ENCODE results near the gene PDK2.

Gene PDK2

DNA sequence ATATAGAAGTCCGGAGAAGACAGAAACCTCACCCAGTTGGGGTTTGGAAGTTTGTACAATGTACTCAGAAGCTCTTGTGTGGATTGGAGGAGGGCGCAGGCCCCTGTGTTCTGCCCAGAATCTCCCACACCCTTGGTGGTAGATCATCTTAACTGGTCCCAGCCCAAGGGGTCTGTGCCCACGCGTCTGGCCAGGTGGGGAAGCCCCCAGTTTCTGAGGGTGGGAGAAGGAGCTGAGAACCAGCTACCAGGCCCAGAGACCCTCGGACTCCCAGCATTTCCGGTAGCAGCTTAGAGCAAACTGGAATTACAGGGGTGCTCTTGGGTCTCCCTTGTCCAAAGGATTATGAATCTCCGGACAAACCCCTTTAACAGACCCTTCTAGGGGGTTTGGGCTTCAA, 57.6 kb downstream of the PDK2 start:
- no peak for DNase-seq

- DNase-seq = no peak
These were observed 58.8 kb downstream of the PDK2 start for GRCh38 chr17:50153650-50154575.

GRCh38 chr17:50154604-50155003, 59.5 kb downstream of the PDK2 start:
- DNase-seq = no peak

- DNase-seq = no peak
These were observed 60.1 kb downstream of the PDK2 start for GRCh38 chr17:50155115-50155819.

DNA sequence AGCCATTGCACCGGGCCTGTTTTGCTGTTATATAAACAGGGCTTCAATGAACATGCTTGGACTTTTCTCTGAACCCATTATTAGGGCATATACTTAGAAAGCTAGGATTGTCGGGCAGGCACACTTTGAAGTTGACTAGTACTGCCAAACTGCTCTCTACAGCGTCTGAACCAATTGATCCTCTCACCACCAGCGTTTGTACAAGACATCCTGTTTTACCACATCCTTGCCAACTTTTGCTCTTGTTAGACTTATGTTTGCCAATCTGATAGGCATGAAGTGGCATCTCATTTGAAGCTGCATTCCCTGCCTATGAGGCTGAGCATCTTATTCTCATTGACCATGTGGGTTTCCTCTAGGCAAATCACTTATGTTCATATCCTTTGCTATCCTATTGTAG, 62.7 kb downstream of the PDK2 start:
- no peak for DNase-seq

DNA sequence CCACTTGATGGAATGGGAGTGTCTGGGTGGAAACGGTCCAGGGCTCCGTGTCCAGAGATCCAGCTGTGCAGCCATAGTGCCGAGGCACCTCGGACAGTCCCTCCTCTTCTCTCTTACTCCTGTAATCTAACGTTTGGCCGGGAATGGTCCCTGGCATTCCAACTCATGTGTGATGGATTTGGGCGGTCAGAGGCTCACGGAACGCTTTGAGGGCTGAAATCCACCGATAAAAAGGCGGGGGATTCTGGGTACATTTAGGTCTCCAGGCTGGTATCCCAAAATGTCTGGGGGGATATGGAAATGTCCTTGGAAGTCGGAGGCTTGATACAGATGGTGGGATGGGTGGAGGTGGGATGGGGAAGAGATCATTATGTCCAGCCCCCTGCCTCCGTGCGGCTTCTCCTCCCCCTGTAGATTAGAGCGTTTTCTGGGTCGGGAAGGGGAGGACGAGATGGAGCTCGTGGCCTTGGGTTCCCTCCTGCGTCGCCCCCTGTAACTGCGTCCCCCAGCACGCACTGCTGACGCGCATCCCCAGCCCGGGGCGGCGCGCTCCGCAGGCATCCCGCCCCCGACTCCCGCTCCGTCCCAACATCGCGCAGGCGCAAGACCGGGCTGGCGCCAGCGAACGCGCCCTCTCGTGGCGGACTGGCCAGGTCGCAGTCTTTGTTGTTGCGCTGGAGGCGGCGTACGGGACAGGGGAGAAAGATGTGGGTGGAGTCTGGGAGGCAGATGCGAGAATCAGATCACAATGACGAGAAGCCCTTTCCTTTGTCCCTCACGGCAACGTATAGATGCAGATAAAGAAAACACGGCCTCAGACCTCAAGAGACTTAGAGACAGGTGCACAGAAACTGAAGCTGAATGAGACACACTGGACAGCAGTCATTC, 66.1 kb downstream of the PDK2 start:
- DNase-seq = peak; percentile 93
